Motor neuron (in vitro differentiated cells): ENCODE measurements around the gene PLD5. TPM values are rescaled to one million over a fixed set of nuclear protein-coding genes. Genes with fewer than 3 reads are reported as not detected.

Experiments used
- ATAC-seq, 8 experiments: fragments of 200-7000 bp; cut with Tn5 transposase; replicated peaks in 6 of 8; 2 replicates each; pipeline ENCODE4 v1.8.0; 2021; ENCODE audit warnings: mild to moderate bottlenecking in 8 of 8, moderate library complexity in 8 of 8
- H3K27ac ChIP-seq, 2 donors: fragments of 250-450 bp; sonication (Bioruptor Pico); 2 replicates each; pipeline ENCODE4 v1.9.0; 2021; ENCODE audit warnings: antibody characterized with exemption in 2 of 2, mild to moderate bottlenecking in 2 of 2, moderate library complexity in 1 of 2
- H3K4me1 ChIP-seq, 2 donors: fragments of 250-450 bp; sonication (Bioruptor Pico); replicated peaks in 1 of 2; 2 replicates each; pipeline ENCODE4 v1.6.1; 2021; ENCODE audit warnings: antibody characterized with exemption in 2 of 2, mild to moderate bottlenecking in 2 of 2, moderate library complexity in 1 of 2
- H3K4me3 ChIP-seq, 5 donors: fragments of 250-450 bp; sonication (Bioruptor Pico); 2 replicates each; pipeline ENCODE4 v1.9.0; 2021; ENCODE audit warnings: antibody characterized with exemption in 5 of 5, mild to moderate bottlenecking in 5 of 5, moderate library complexity in 4 of 5
- WGBS, 10 experiments: fragments of 450-650 bp; shearing (Covaris generic); methylation state at CpG; one replicate each; pipeline ENCODE4 v1.0.0; 2022; 5-methylcytosine and 5-hydroxymethylcytosine counted together
- in situ Hi-C, 9 experiments: fragments of 400-800 bp; cut with MboI; loops; one replicate each; pipeline ENCODE4 v1.15.0; 2021; ENCODE audit warnings: low sequenced_read_pairs in 9 of 9, low pct_unique_long_range_greater_than_20kb in 2 of 9; ENCODE audit not compliant: unreplicated experiment in 9 of 9
- total RNA-seq, 8 experiments: library from RNA; unstranded; fragments of 300-600 nt; gene quantifications; 2 replicates each; pipeline versions ENCODE4 v1.2.3 to v1.2.4, GENCODE V29; 2022

The PLD5 gene
- total RNA-seq = 1 to 10 TPM in 5 of 8 experiments, under 1 TPM in 3; 0.05 to 8.1 (median 1.5) TPM

GRCh38 chr1:242524571-242525359, at the start of gene PLD5:
PLD5 (minus strand) TSS chr1:242524697.
- ATAC-seq = peak; percentile 21 to 80 (median 77)
- 0 to 5% (median 0%) methylated on average over 1 to 14 of the region's 77 CpGs; no CpG with 5 or more reads in 2 of the 10 experiments for WGBS, 10 experiments
- Histone ChIP-seq H3K27ac (peak within 1 kb of the TSS; percentile 31 to 64), H3K4me3 (peak within 1 kb of the TSS; percentile 53 to 88 (median 85)), H3K4me1 (peaks cover 8 to 10% of the 10 kb centered on the region in 2 donors)
- in situ Hi-C loops = no loop called here

- H3K27ac ChIP-seq = no peak overlapping the region
- no peak overlapping the region for H3K4me3 ChIP-seq
- WGBS, 10 experiments = 17 to 100% (median 75%) methylated on average over 1 of the region's 1 CpG; no CpG with 5 or more reads in 5 of the 10 experiments
- peaks cover 7 to 15% of the 10 kb centered on the region in 2 donors for H3K4me1 ChIP-seq
- no peak for ATAC-seq
- in situ Hi-C loops = no loop called here
These were observed 45.4 kb upstream of the PLD5 start for GRCh38 chr1:242569867-242570266.

- in situ Hi-C loops = no loop called here
- WGBS, 10 experiments = 47 to 100% (median 90%) methylated on average over 1 to 9 of the region's 9 CpGs; no CpG with 5 or more reads in 1 of the 10 experiments
- Histone ChIP-seq H3K27ac (no peak overlapping the region), H3K4me3 (no peak overlapping the region), H3K4me1 (peaks cover 7 to 15% of the 10 kb centered on the region in 2 donors)
- ATAC-seq = no peak
These were observed 44.2 kb upstream of the PLD5 start for GRCh38 chr1:242568666-242569065.

- no peak overlapping the region for H3K4me3 ChIP-seq
- WGBS, 10 experiments = 0 to 100% (median 47%) methylated on average over 1 to 3 of the region's 3 CpGs
- peaks cover 7 to 15% of the 10 kb centered on the region in 2 donors for H3K4me1 ChIP-seq
- no peak overlapping the region for H3K27ac ChIP-seq
- ATAC-seq = peak in 4 of 8 experiments; percentile 22 to 75 (median 58)
- in situ Hi-C loops = no loop called here
These were observed 43.1 kb upstream of the PLD5 start for GRCh38 chr1:242567596-242567995.

GRCh38 chr1:242556759-242557158, 32.3 kb upstream of the PLD5 start:
- in situ Hi-C loops = no loop called here
- Histone ChIP-seq H3K27ac (no peak overlapping the region), H3K4me1 (no peaks in the 10 kb centered on the region), H3K4me3 (no peak overlapping the region)
- WGBS, 10 experiments = 0 to 82% (median 60%) methylated on average over 1 to 5 of the region's 5 CpGs; no CpG with 5 or more reads in 1 of the 10 experiments
- ATAC-seq = peak in 5 of 8 experiments; percentile 55 to 77 (median 62)

- Histone ChIP-seq H3K4me1 (no peaks in the 10 kb centered on the region), H3K27ac (no peak overlapping the region), H3K4me3 (no peak overlapping the region)
- peak in 5 of 8 experiments; percentile 75 to 92 (median 80) for ATAC-seq
- in situ Hi-C loops = no loop called here
These were observed 31.8 kb upstream of the PLD5 start for GRCh38 chr1:242556276-242556675.

GRCh38 chr1:242554577-242554976, 30.1 kb upstream of the PLD5 start:
- ATAC-seq = peak in 1 of 8 experiments; percentile 28
- whole genome bisulfite sequencing, 10 experiments = 8 to 92% (median 79%) methylated on average over 2 to 5 of the region's 6 CpGs; no CpG with 5 or more reads in 3 of the 10 experiments
- Histone ChIP-seq H3K27ac (no peak overlapping the region), H3K4me1 (no peaks in the 10 kb centered on the region), H3K4me3 (no peak overlapping the region)
- in situ Hi-C loops = no loop called here

- Histone ChIP-seq H3K27ac (no peak overlapping the region), H3K4me1 (no peaks in the 10 kb centered on the region), H3K4me3 (no peak overlapping the region)
- WGBS, 10 experiments = 8 to 83% (median 44%) methylated on average over 1 to 6 of the region's 6 CpGs
- peak in 3 of 8 experiments; percentile 48 to 63 (median 53) for ATAC-seq
- in situ Hi-C loops = no loop called here
These were observed 22.6 kb upstream of the PLD5 start for GRCh38 chr1:242546849-242547729.

GRCh38 chr1:242546441-242546840, 21.9 kb upstream of the PLD5 start:
- no peaks in the 10 kb centered on the region for H3K4me1 ChIP-seq
- no peak for ATAC-seq
- 14 to 100% (median 90%) methylated on average over 1 to 3 of the region's 3 CpGs; no CpG with 5 or more reads in 2 of the 10 experiments for WGBS, 10 experiments
- no peak overlapping the region for H3K4me3 ChIP-seq
- in situ Hi-C loops = no loop called here
- no peak overlapping the region for H3K27ac ChIP-seq

GRCh38 chr1:242544071-242544470, 19.6 kb upstream of the PLD5 start:
- Histone ChIP-seq H3K4me1 (no peaks in the 10 kb centered on the region), H3K4me3 (no peak overlapping the region), H3K27ac (no peak overlapping the region)
- WGBS, 10 experiments = 35 to 63% (median 49%) methylated on average over 2 of the region's 2 CpGs; no CpG with 5 or more reads in 3 of the 10 experiments
- in situ Hi-C loops = no loop called here
- no peak for ATAC-seq

GRCh38 chr1:242542271-242542670, 17.8 kb upstream of the PLD5 start:
- 38 to 100% (median 83%) methylated on average over 1 to 2 of the region's 2 CpGs; no CpG with 5 or more reads in 3 of the 10 experiments for WGBS, 10 experiments
- in situ Hi-C loops = no loop called here
- Histone ChIP-seq H3K4me3 (no peak overlapping the region), H3K27ac (no peak overlapping the region), H3K4me1 (no peaks in the 10 kb centered on the region)
- no peak for ATAC-seq

GRCh38 chr1:242535986-242536385, 11.5 kb upstream of the PLD5 start:
- in situ Hi-C loops = no loop called here
- Histone ChIP-seq H3K4me1 (no peaks in the 10 kb centered on the region), H3K27ac (no peak overlapping the region), H3K4me3 (no peak overlapping the region)
- no peak for ATAC-seq
- WGBS, 10 experiments = 0 to 88% (median 58%) methylated on average over 1 of the region's 1 CpG; no CpG with 5 or more reads in 2 of the 10 experiments

- Histone ChIP-seq H3K27ac (no peak overlapping the region), H3K4me1 (no peaks in the 10 kb centered on the region), H3K4me3 (no peak overlapping the region)
- in situ Hi-C loops = no loop called here
- no peak for ATAC-seq
- 0 to 100% (median 83%) methylated on average over 1 of the region's 1 CpG; no CpG with 5 or more reads in 4 of the 10 experiments for WGBS, 10 experiments
These were observed 10.3 kb upstream of the PLD5 start for GRCh38 chr1:242534753-242535152.
